ENCODE results near the gene SSBP4.

The SSBP4 gene

GRCh38 chr19:18445262-18445948 lies 26.2 kb downstream of the SSBP4 start:
- Histone ChIP-seq H3F3A (ENCODE audit: insufficient read depth) (peaks cover 4% of the 10 kb centered on the region; the same call in 1 of the 2 replicates), H3K4me2 (ENCODE audit: low read depth, low read length, poor library complexity, severe bottlenecking) (no peak overlapping the region), H3K9ac (ENCODE audit: low read length) (no peak overlapping the region), H3K79me2 (ENCODE audit: insufficient read depth, low read length) (no peaks in the 10 kb centered on the region), H3K27me3 (ENCODE audit: low read length) (no peaks in the 10 kb centered on the region), H2AFZ (ENCODE audit: low read depth, low read length, severe bottlenecking) (no peak overlapping the region), H4K20me1 (ENCODE audit: low read depth, low read length) (no peaks in the 10 kb centered on the region), H3K36me3 (ENCODE audit: low read length) (no peaks in the 10 kb centered on the region), H3K9me3 (ENCODE audit: insufficient read depth, low read length) (no peaks in the 10 kb centered on the region), H3K9me2 (replicated peaks; ENCODE audit: insufficient read depth, low read length) (no peaks in the 10 kb centered on the region), H3K4me3 (ENCODE audit: insufficient read depth, low read length, poor library complexity, severe bottlenecking) (no peak overlapping the region), H3K27ac (ENCODE audit: low read depth, low read length) (no peak overlapping the region)
- no peak for TF ChIP-seq EZH2phosphoT487 (conservative IDR thresholded peaks at IDR 0.05; ENCODE audit: low read length)
- no peak for TF ChIP-seq CTCF (IDR thresholded peaks at IDR 0.05; ENCODE audit: insufficient read depth, low read length, poor library complexity, severe bottlenecking)

- Histone ChIP-seq H3F3A (ENCODE audit: insufficient read depth) (no peaks in the 10 kb centered on the region), H3K9me2 (replicated peaks; ENCODE audit: insufficient read depth, low read length) (no peaks in the 10 kb centered on the region), H2AFZ (ENCODE audit: low read depth, low read length, severe bottlenecking) (no peak overlapping the region), H3K4me3 (ENCODE audit: insufficient read depth, low read length, poor library complexity, severe bottlenecking) (no peak overlapping the region), H4K20me1 (ENCODE audit: low read depth, low read length) (no peaks in the 10 kb centered on the region), H3K27me3 (ENCODE audit: low read length) (no peaks in the 10 kb centered on the region), H3K4me2 (ENCODE audit: low read depth, low read length, poor library complexity, severe bottlenecking) (no peak overlapping the region), H3K36me3 (ENCODE audit: low read length) (no peaks in the 10 kb centered on the region), H3K9ac (ENCODE audit: low read length) (no peak overlapping the region), H3K27ac (ENCODE audit: low read depth, low read length) (no peak overlapping the region), H3K9me3 (ENCODE audit: insufficient read depth, low read length) (no peaks in the 10 kb centered on the region), H3K79me2 (ENCODE audit: insufficient read depth, low read length) (no peaks in the 10 kb centered on the region)
- TF ChIP-seq CTCF (IDR thresholded peaks at IDR 0.05; ENCODE audit: insufficient read depth, low read length, poor library complexity, severe bottlenecking) (no peak), EZH2phosphoT487 (conservative IDR thresholded peaks at IDR 0.05; ENCODE audit: low read length) (no peak)
Observed at GRCh38 chr19:18446145-18446810, 27.1 kb downstream of the SSBP4 start.

GRCh38 chr19:18446811-18447359 lies 27.7 kb downstream of the SSBP4 start:
- Histone ChIP-seq H3K36me3 (ENCODE audit: low read length) (no peaks in the 10 kb centered on the region), H3K27me3 (ENCODE audit: low read length) (no peaks in the 10 kb centered on the region), H3K9ac (ENCODE audit: low read length) (no peak overlapping the region), H4K20me1 (ENCODE audit: low read depth, low read length) (no peaks in the 10 kb centered on the region), H3K9me2 (replicated peaks; ENCODE audit: insufficient read depth, low read length) (no peaks in the 10 kb centered on the region), H3K9me3 (ENCODE audit: insufficient read depth, low read length) (no peaks in the 10 kb centered on the region), H3K27ac (ENCODE audit: low read depth, low read length) (no peak overlapping the region), H3K4me3 (ENCODE audit: insufficient read depth, low read length, poor library complexity, severe bottlenecking) (no peak overlapping the region), H3K4me2 (ENCODE audit: low read depth, low read length, poor library complexity, severe bottlenecking) (no peak overlapping the region), H3F3A (ENCODE audit: insufficient read depth) (no peaks in the 10 kb centered on the region), H2AFZ (ENCODE audit: low read depth, low read length, severe bottlenecking) (no peak overlapping the region), H3K79me2 (ENCODE audit: insufficient read depth, low read length) (no peaks in the 10 kb centered on the region)
- TF ChIP-seq EZH2phosphoT487 (conservative IDR thresholded peaks at IDR 0.05; ENCODE audit: low read length) (no peak), CTCF (IDR thresholded peaks at IDR 0.05; ENCODE audit: insufficient read depth, low read length, poor library complexity, severe bottlenecking) (no peak)

Measured in SU-DHL-6 (cell line).